Lower leg skin (tissue), 4 donors: ENCODE data around the gene FGF3. TPM values are rescaled to one million over a fixed set of nuclear protein-coding genes. Genes with fewer than 3 reads are reported as not detected.

Experiments used
- DNase-seq, 2 donors: peaks; one replicate each; pipeline ENCODE4 v3.0.0-alpha.2; 2019; ENCODE audit warnings: low spot score in 2 of 2
- H3K4me3 ChIP-seq: fragments of 200-600 bp; sonication (generic); 2 replicates; pipeline ENCODE4 v1.5.1; 2017; ENCODE audit warnings: mild to moderate bottlenecking, low read depth; ENCODE audit not compliant: poor library complexity, severe bottlenecking
- CTCF ChIP-seq, 3 donors: fragments of 450-650 bp; IDR thresholded peaks; one replicate each; pipeline ENCODE4 v1.5.1; 2016; ENCODE audit warnings: antibody characterized with exemption in 3 of 3, mild to moderate bottlenecking in 3 of 3, moderate library complexity in 2 of 3
- POLR2A ChIP-seq, 2 donors: fragments of 450-650 bp; IDR thresholded peaks; one replicate each; pipeline ENCODE4 v1.6.1; 2016 to 2017; ENCODE audit warnings: antibody characterized with exemption in 2 of 2, mild to moderate bottlenecking in 1 of 2, moderate library complexity in 1 of 2
- WGBS, 2 donors: methylation state at CpG; one replicate each; pipeline ENCODE4 v1.1.5; 2018; 5-methylcytosine and 5-hydroxymethylcytosine counted together
- intact Hi-C: fragments of 100-400 bp; cut with DNase I; formaldehyde crosslinking; loops from one replicate; pipeline ENCODE4 v1.15.0; 2023; ENCODE audit warnings: low total_unique reads
- total RNA-seq, 4 donors: library from RNA; depleted of rRNA; stranded (reverse); fragments of >200 nt; gene quantifications; one replicate each; pipeline ENCODE4 v1.1.0, GENCODE V29; 2016

Gene FGF3
- total RNA-seq, 4 donors from 2014 or later, result not detected

- TF ChIP-seq CTCF (IDR thresholded peaks at IDR 0.05), result no peak
- TF ChIP-seq POLR2A (IDR thresholded peaks at IDR 0.05), result no peak
- intact Hi-C loops, result no loop called here
These were observed 20.1 kb downstream of the FGF3 start for GRCh38 chr11:69799097-69799496.

GRCh38 chr11:69797737-69798528 lies 21.3 kb downstream of the FGF3 start:
- WGBS, 2 donors, result 64 to 70% methylated on average over 14 of the region's 14 CpGs
- intact Hi-C loops, result no loop called here
- H3K4me3 ChIP-seq, result no peak overlapping the region
- no peak for DNase-seq
- TF ChIP-seq POLR2A (IDR thresholded peaks at IDR 0.05) (no peak), CTCF (IDR thresholded peaks at IDR 0.05) (no peak)

More at GRCh38 chr11:69799097-69799496, 20.1 kb downstream of the FGF3 start:
- DNase-seq, result no peak
- no peak overlapping the region for H3K4me3 ChIP-seq
- 85% methylated on average over 3 of the region's 3 CpGs for WGBS, 2 donors

GRCh38 chr11:69797156-69797555 lies 22.1 kb downstream of the FGF3 start:
- intact Hi-C loops, result no loop called here
- no peak overlapping the region for H3K4me3 ChIP-seq
- 73 to 83% methylated on average over 11 to 14 of the region's 14 CpGs for WGBS, 2 donors
- DNase-seq, result no peak
- TF ChIP-seq POLR2A (IDR thresholded peaks at IDR 0.05) (no peak), CTCF (IDR thresholded peaks at IDR 0.05) (no peak)

GRCh38 chr11:69796063-69796462 lies 23.2 kb downstream of the FGF3 start:
- WGBS, 2 donors, result 76 to 84% methylated on average over 9 of the region's 9 CpGs
- H3K4me3 ChIP-seq, result no peak overlapping the region
- intact Hi-C loops, result no loop called here
- no peak for TF ChIP-seq POLR2A (IDR thresholded peaks at IDR 0.05)
- no peak for TF ChIP-seq CTCF (IDR thresholded peaks at IDR 0.05)
- no peak for DNase-seq

GRCh38 chr11:69791276-69792180 lies 27.7 kb downstream of the FGF3 start:
- no peak for DNase-seq
- WGBS, 2 donors, result 59 to 66% methylated on average over 23 to 25 of the region's 25 CpGs
- no peak overlapping the region for H3K4me3 ChIP-seq
- intact Hi-C loops, result no loop called here
- TF ChIP-seq POLR2A (IDR thresholded peaks at IDR 0.05) (no peak), CTCF (IDR thresholded peaks at IDR 0.05) (no peak)
